Panc1 (cell line): ENCODE measurements around the gene SPRED3.

Experiments used
- POLR2AphosphoS5 ChIP-seq: IDR thresholded peaks from 2 replicates; pipeline ENCODE4 v1.6.1; 2012; ENCODE audit warnings: mild to moderate bottlenecking, low read depth, low read length, moderate library complexity
- TF ChIP-seq, protein P1 (sequence below): fragments of 450-650 bp; IDR thresholded peaks from 2 replicates; pipeline ENCODE4 v1.5.1; 2017; ENCODE audit warnings: mild to moderate bottlenecking
- TF ChIP-seq, protein P2 (sequence below), 2 experiments: IDR thresholded peaks; 2 replicates each; pipeline ENCODE4 v1.6.1; 2011 to 2012; ENCODE audit warnings: low read depth in 2 of 2, control low read depth in 1 of 2, low read length in 1 of 2, mild to moderate bottlenecking in 1 of 2, moderate library complexity in 1 of 2; ENCODE audit not compliant: insufficient read depth in 1 of 2

- no peak for TF ChIP-seq POLR2AphosphoS5
- TF ChIP-seq, protein P1, sequence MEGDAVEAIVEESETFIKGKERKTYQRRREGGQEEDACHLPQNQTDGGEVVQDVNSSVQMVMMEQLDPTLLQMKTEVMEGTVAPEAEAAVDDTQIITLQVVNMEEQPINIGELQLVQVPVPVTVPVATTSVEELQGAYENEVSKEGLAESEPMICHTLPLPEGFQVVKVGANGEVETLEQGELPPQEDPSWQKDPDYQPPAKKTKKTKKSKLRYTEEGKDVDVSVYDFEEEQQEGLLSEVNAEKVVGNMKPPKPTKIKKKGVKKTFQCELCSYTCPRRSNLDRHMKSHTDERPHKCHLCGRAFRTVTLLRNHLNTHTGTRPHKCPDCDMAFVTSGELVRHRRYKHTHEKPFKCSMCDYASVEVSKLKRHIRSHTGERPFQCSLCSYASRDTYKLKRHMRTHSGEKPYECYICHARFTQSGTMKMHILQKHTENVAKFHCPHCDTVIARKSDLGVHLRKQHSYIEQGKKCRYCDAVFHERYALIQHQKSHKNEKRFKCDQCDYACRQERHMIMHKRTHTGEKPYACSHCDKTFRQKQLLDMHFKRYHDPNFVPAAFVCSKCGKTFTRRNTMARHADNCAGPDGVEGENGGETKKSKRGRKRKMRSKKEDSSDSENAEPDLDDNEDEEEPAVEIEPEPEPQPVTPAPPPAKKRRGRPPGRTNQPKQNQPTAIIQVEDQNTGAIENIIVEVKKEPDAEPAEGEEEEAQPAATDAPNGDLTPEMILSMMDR = no peak
- TF ChIP-seq, protein P2, sequence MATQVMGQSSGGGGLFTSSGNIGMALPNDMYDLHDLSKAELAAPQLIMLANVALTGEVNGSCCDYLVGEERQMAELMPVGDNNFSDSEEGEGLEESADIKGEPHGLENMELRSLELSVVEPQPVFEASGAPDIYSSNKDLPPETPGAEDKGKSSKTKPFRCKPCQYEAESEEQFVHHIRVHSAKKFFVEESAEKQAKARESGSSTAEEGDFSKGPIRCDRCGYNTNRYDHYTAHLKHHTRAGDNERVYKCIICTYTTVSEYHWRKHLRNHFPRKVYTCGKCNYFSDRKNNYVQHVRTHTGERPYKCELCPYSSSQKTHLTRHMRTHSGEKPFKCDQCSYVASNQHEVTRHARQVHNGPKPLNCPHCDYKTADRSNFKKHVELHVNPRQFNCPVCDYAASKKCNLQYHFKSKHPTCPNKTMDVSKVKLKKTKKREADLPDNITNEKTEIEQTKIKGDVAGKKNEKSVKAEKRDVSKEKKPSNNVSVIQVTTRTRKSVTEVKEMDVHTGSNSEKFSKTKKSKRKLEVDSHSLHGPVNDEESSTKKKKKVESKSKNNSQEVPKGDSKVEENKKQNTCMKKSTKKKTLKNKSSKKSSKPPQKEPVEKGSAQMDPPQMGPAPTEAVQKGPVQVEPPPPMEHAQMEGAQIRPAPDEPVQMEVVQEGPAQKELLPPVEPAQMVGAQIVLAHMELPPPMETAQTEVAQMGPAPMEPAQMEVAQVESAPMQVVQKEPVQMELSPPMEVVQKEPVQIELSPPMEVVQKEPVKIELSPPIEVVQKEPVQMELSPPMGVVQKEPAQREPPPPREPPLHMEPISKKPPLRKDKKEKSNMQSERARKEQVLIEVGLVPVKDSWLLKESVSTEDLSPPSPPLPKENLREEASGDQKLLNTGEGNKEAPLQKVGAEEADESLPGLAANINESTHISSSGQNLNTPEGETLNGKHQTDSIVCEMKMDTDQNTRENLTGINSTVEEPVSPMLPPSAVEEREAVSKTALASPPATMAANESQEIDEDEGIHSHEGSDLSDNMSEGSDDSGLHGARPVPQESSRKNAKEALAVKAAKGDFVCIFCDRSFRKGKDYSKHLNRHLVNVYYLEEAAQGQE (IDR thresholded peaks at IDR 0.05; ENCODE audit: insufficient read depth in 1 of 2, low read depth in 2 of 2, low read length in 1 of 2) = no peak
Observed at GRCh38 chr19:38394488-38394887, 6.0 kb downstream of the SPRED3 start.
